Astrocyte (in vitro differentiated cells and primary cell): ENCODE measurements around the gene PCYOX1L. TPM values are rescaled to one million over a fixed set of nuclear protein-coding genes. Genes with fewer than 3 reads are reported as not detected.

Source experiments
- DNase-seq: peaks from one replicate; pipeline ENCODE4 v3.0.0-alpha.2; 2010; ENCODE audit warnings: low read depth
- FAIRE-seq: peaks from 2 replicates; lab custom pipeline; 2011; peaks lifted over from hg19 to GRCh38; lab: Jason Lieb, UNC
- H2AFZ ChIP-seq: 2 replicates; pipeline ENCODE4 v1.6.0; 2012; ENCODE audit warnings: low read depth, low read length, inconsistent platforms
- H3K27ac ChIP-seq: 2 replicates; pipeline ENCODE4 v1.5.1; 2011; ENCODE audit warnings: low read depth, low read length, inconsistent platforms
- H3K27me3 ChIP-seq: 2 replicates; pipeline ENCODE4 v1.6.0; 2011; ENCODE audit warnings: low read length, inconsistent platforms; ENCODE audit not compliant: insufficient read depth
- H3K36me3 ChIP-seq: 2 replicates; pipeline ENCODE4 v1.5.1; 2011; ENCODE audit warnings: low read length, inconsistent platforms; ENCODE audit not compliant: insufficient read depth
- H3K4me1 ChIP-seq: 2 replicates; pipeline ENCODE4 v1.5.1; 2011; ENCODE audit warnings: low read length, inconsistent platforms; ENCODE audit not compliant: insufficient read depth
- H3K4me2 ChIP-seq: 2 replicates; pipeline ENCODE4 v1.6.0; 2012; ENCODE audit warnings: low read length, inconsistent platforms
- H3K4me3 ChIP-seq: 2 replicates; pipeline ENCODE4 v1.5.1; 2011; ENCODE audit warnings: low read depth, mild to moderate bottlenecking, low read length, inconsistent platforms; ENCODE audit not compliant: insufficient read depth
- H3K79me2 ChIP-seq: 2 replicates; pipeline ENCODE4 v1.6.0; 2012; ENCODE audit warnings: mild to moderate bottlenecking, low read length, inconsistent platforms; ENCODE audit not compliant: insufficient read depth
- H3K9ac ChIP-seq: 2 replicates; pipeline ENCODE4 v1.6.0; 2012; ENCODE audit warnings: mild to moderate bottlenecking, low read length, inconsistent platforms
- H3K9me3 ChIP-seq: 2 replicates; pipeline ENCODE4 v1.5.1; 2012; ENCODE audit warnings: low read depth, mild to moderate bottlenecking, low read length, inconsistent platforms; ENCODE audit not compliant: insufficient read depth
- H4K20me1 ChIP-seq: 2 replicates; pipeline ENCODE4 v1.6.0; 2012; ENCODE audit warnings: low read length, inconsistent platforms; ENCODE audit not compliant: insufficient read depth
- H3K27ac Mint-ChIP-seq: one replicate; pipeline ENCODE4 v1.8.0; 2021; ENCODE audit warnings: mild to moderate bottlenecking, mixed read lengths; ENCODE audit not compliant: unreplicated experiment
- H3K27me3 Mint-ChIP-seq: one replicate; pipeline ENCODE4 v1.8.0; 2021; ENCODE audit warnings: low read depth, mixed read lengths; ENCODE audit not compliant: unreplicated experiment
- H3K36me3 Mint-ChIP-seq: one replicate; pipeline ENCODE4 v1.8.0; 2021; ENCODE audit warnings: low read depth, mixed read lengths; ENCODE audit not compliant: unreplicated experiment
- H3K4me1 Mint-ChIP-seq: one replicate; pipeline ENCODE4 v1.8.0; 2021; ENCODE audit warnings: low read depth, mixed read lengths; ENCODE audit not compliant: unreplicated experiment
- H3K4me3 Mint-ChIP-seq: one replicate; pipeline ENCODE4 v1.8.0; 2021; ENCODE audit warnings: mild to moderate bottlenecking, moderate library complexity, mixed read lengths; ENCODE audit not compliant: unreplicated experiment
- H3K9me3 Mint-ChIP-seq: one replicate; pipeline ENCODE4 v1.8.0; 2021; ENCODE audit warnings: mild to moderate bottlenecking, mixed read lengths; ENCODE audit not compliant: unreplicated experiment
- EZH2 ChIP-seq: IDR thresholded peaks from 2 replicates; pipeline ENCODE4 v1.6.1; 2012; ENCODE audit warnings: mild to moderate bottlenecking, low read length, inconsistent platforms; ENCODE audit not compliant: insufficient read depth
- total RNA-seq: library from RNA; stranded (reverse); gene quantifications from 2 replicates; pipeline ENCODE4 v1.2.1, GENCODE V29; 2021
- TF ChIP-seq, protein P1 (sequence below): IDR thresholded peaks from 2 replicates; pipeline ENCODE4 v1.5.1; 2011; ENCODE audit warnings: low read depth, mild to moderate bottlenecking, inconsistent platforms, low read length, moderate library complexity; ENCODE audit not compliant: insufficient read depth

Gene PCYOX1L
- total RNA-seq, 1 donor from 2014 or later, result 16.6 TPM

DNA sequence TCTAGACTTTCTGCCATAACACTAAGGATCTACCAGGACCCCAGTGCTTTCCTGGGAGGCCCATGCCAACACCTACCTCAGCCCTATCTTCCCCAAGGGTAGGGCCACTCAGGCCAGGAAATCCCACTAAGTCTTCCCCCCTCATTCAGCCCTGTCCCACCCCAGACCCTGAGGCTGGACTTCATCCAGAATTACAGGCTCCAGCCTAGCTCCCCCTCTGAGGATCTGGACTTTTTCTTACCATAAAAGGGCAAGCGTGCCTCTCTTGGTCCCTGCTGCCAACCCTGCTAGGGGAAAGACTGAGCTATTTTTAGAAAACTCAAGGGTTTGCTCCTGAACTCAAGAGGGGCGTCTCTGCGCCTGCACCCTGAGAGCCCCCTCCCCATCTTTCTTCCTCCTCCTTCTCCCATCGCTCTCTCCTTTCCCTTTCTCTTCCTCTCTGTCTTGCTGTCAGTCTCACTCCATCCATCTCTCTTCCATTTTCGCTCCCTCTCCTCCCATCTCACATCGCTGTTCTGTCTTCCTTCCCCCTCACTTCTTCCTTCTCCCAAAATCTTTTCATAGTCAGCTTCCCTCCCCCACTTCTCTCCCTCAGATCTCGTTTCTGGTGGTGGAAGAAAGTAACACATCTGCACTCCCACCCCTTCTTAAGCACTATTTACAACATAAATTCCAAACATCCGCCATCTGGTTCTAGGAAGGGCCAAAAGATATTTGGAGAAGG lies 59.3 kb downstream of the PCYOX1L start:
- FAIRE-seq, result peak; percentile 69
- H3K9ac ChIP-seq, result peak overlapping the region; percentile 8
- H3K4me2 ChIP-seq, result peak overlapping the region; percentile 32
- peaks cover 71% of the 10 kb centered on the region for H3K4me1 ChIP-seq
- no peaks in the 10 kb centered on the region for H3K27me3 ChIP-seq
- Mint-ChIP-seq H3K4me1 (peaks cover 37% of the 10 kb centered on the region), H3K27ac (peak overlapping the region; percentile 50), H3K27me3 (no peaks in the 10 kb centered on the region), H3K36me3 (peaks cover 22% of the 10 kb centered on the region), H3K4me3 (no peak overlapping the region), H3K9me3 (no peaks in the 10 kb centered on the region)
- peaks cover 86% of the 10 kb centered on the region for H4K20me1 ChIP-seq
- H3K27ac ChIP-seq, result peak overlapping the region; percentile 45
- no peaks in the 10 kb centered on the region for H3K9me3 ChIP-seq
- DNase-seq, result no peak
- H3K4me3 ChIP-seq, result no peak overlapping the region
- no peak for TF ChIP-seq EZH2
- H3K79me2 ChIP-seq, result peaks cover 86% of the 10 kb centered on the region
- H2AFZ ChIP-seq, result no peak overlapping the region
- H3K36me3 ChIP-seq, result peaks cover 18% of the 10 kb centered on the region

DNA sequence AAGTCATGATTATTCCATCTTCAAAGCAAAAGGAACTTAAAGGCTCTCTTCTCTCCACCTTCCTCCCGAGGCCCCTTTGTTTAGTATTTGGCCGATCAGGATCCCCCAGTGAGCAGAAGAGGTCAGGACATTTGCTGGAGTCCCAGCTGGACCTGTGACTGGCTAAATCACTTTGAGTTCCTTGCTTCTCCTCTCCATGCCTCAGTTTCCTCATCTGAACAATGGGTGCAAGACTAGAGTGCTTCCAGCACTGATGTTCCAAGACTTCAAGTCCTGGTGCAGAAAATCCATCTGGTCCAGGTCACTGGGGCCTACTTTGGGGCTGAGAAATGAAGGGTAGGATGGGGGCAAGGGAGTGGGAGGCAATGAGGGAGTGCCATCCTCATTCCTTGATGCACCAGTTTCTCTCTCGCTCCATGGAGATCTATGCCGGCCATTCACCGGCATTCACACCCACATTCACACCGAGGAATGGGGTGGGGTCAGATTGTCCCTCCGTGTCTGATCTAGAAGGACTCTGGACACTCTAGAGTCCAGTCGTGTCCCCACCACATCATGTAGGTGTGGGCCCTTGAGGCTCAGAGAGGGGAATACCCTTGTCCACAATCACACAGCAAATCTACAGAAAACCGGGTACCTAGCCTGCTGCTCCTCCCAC lies 60.0 kb downstream of the PCYOX1L start:
- H3K4me3 ChIP-seq, result no peak overlapping the region
- peaks cover 18% of the 10 kb centered on the region for H3K36me3 ChIP-seq
- Mint-ChIP-seq H3K27me3 (no peaks in the 10 kb centered on the region), H3K9me3 (no peaks in the 10 kb centered on the region), H3K36me3 (peaks cover 24% of the 10 kb centered on the region), H3K27ac (no peak overlapping the region), H3K4me1 (peaks cover 39% of the 10 kb centered on the region), H3K4me3 (no peak overlapping the region)
- FAIRE-seq (no peak), DNase-seq (no peak)
- no peak overlapping the region for H3K27ac ChIP-seq
- H3K4me1 ChIP-seq, result peaks cover 73% of the 10 kb centered on the region
- peak overlapping the region; percentile 32 for H3K4me2 ChIP-seq
- no peaks in the 10 kb centered on the region for H3K27me3 ChIP-seq
- no peak overlapping the region for H2AFZ ChIP-seq
- TF ChIP-seq, protein P1, sequence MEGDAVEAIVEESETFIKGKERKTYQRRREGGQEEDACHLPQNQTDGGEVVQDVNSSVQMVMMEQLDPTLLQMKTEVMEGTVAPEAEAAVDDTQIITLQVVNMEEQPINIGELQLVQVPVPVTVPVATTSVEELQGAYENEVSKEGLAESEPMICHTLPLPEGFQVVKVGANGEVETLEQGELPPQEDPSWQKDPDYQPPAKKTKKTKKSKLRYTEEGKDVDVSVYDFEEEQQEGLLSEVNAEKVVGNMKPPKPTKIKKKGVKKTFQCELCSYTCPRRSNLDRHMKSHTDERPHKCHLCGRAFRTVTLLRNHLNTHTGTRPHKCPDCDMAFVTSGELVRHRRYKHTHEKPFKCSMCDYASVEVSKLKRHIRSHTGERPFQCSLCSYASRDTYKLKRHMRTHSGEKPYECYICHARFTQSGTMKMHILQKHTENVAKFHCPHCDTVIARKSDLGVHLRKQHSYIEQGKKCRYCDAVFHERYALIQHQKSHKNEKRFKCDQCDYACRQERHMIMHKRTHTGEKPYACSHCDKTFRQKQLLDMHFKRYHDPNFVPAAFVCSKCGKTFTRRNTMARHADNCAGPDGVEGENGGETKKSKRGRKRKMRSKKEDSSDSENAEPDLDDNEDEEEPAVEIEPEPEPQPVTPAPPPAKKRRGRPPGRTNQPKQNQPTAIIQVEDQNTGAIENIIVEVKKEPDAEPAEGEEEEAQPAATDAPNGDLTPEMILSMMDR, result no peak
- H3K9ac ChIP-seq, result peak overlapping the region; percentile 8
- peaks cover 79% of the 10 kb centered on the region for H3K79me2 ChIP-seq
- H3K9me3 ChIP-seq, result no peaks in the 10 kb centered on the region
- peaks cover 82% of the 10 kb centered on the region for H4K20me1 ChIP-seq

DNA sequence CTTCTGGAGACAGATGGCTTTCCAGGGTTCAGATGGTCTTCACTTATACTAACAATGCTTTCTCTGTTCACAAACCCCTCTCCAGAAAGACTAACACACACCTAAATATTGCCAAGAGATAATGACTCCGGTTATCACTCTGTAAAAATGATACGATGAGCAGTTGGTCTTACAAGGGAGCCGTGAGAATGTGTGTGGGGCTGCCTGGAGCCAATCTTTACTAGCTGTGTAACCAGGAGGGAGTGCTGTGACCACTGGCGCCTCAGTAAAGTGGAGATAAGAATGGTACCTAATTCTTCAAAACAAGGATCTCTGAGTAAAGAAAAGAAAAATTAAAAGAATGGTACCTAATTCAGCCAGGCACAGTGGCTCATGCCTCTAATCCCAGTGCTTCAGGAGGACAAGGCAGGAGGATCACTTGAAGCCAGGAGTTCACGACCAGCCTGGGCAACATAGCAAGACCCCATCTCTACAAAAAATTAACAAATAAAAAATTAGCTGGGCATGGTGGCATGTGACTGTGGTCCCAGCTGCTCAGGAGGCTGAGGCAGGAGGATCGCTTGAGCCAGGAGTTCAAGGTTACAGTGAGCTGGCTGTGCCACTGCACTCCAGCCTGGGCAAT lies 61.2 kb downstream of the PCYOX1L start:
- no peak overlapping the region for H3K4me3 ChIP-seq
- peaks cover 71% of the 10 kb centered on the region for H4K20me1 ChIP-seq
- H3K79me2 ChIP-seq, result peaks cover 67% of the 10 kb centered on the region
- no peak overlapping the region for H3K9ac ChIP-seq
- FAIRE-seq (no peak), DNase-seq (no peak)
- no peaks in the 10 kb centered on the region for H3K9me3 Mint-ChIP-seq
- H3K27me3 Mint-ChIP-seq, result no peaks in the 10 kb centered on the region
- peaks cover 46% of the 10 kb centered on the region for H3K4me1 Mint-ChIP-seq
- peaks cover 77% of the 10 kb centered on the region for H3K4me1 ChIP-seq
- H3K36me3 ChIP-seq, result peaks cover 18% of the 10 kb centered on the region
- no peaks in the 10 kb centered on the region for H3K9me3 ChIP-seq
- no peak overlapping the region for H3K27ac ChIP-seq
- no peak for TF ChIP-seq EZH2
- TF ChIP-seq, protein P1, result no peak
- no peaks in the 10 kb centered on the region for H3K27me3 ChIP-seq
- no peak overlapping the region for H3K4me2 ChIP-seq
- H3K27ac Mint-ChIP-seq, result no peak overlapping the region
- H3K4me3 Mint-ChIP-seq, result no peak overlapping the region
- peaks cover 24% of the 10 kb centered on the region for H3K36me3 Mint-ChIP-seq
- H2AFZ ChIP-seq, result no peak overlapping the region

Other genes with a start within 250 kb of the PCYOX1L start
- gene ABLIM3, start 216.6 kb upstream of the PCYOX1L start, total RNA-seq, result 3.9 and 6.4 TPM in 2 replicates
- gene AFAP1L1, start 86.2 kb upstream of the PCYOX1L start, total RNA-seq, result 7.6 and 8.3 TPM in 2 replicates
- 26.0 and 30.0 TPM in 2 replicates for gene GRPEL2, start 12.5 kb upstream of the PCYOX1L start, total RNA-seq
- 0.54 and 0.60 TPM in 2 replicates for gene IL17B, start 21.2 kb downstream of the PCYOX1L start, total RNA-seq
- gene CSNK1A1, start 193.4 kb downstream of the PCYOX1L start, total RNA-seq, result 384 and 392 TPM in 2 replicates
- 1.4 and 2.3 TPM in 2 replicates for gene ARHGEF37, start 223.5 kb downstream of the PCYOX1L start, total RNA-seq